Activated CD4-positive, alpha-beta memory T cell treated with anti-CD3 and anti-CD28 coated beads, Interleukin-2, amount 10 ng/mL, durations not matched to agents 7 days and 5 days (primary cell): ENCODE data around the gene GRM4. TPM values are rescaled to one million over a fixed set of nuclear protein-coding genes. Genes with fewer than 3 reads are reported as not detected.

Experiments
- CTCF ChIA-PET: fragments of 350-600 bp; sonication (Branson Sonifier 250); formaldehyde crosslinking; loops from one replicate; lab custom pipeline; 2021; ENCODE audit warnings: antibody characterized with exemption, inconsistent platforms; lab: Charles Lee
- POLR2A ChIA-PET: fragments of 350-600 bp; sonication (Branson Sonifier 250); formaldehyde crosslinking; loops from one replicate; lab custom pipeline; 2021; ENCODE audit warnings: antibody characterized with exemption; lab: Charles Lee
- DNase-seq: peaks from one replicate; pipeline ENCODE4 v3.0.0-alpha.2; 2020
- H3K27ac Mint-ChIP-seq: one replicate; pipeline ENCODE4 v1.8.0; 2021; ENCODE audit warnings: mild to moderate bottlenecking, mixed read lengths
- H3K27me3 Mint-ChIP-seq: one replicate; pipeline ENCODE4 v1.8.0; 2021; ENCODE audit warnings: mixed read lengths
- H3K36me3 Mint-ChIP-seq: one replicate; pipeline ENCODE4 v1.8.0; 2021; ENCODE audit warnings: low read depth, mixed read lengths
- H3K4me1 Mint-ChIP-seq: one replicate; pipeline ENCODE4 v1.8.0; 2021; ENCODE audit warnings: mixed read lengths
- H3K4me3 Mint-ChIP-seq: one replicate; pipeline ENCODE4 v1.8.0; 2021; ENCODE audit warnings: mild to moderate bottlenecking, mixed read lengths
- H3K9me3 Mint-ChIP-seq: one replicate; pipeline ENCODE4 v1.8.0; 2021; ENCODE audit warnings: mixed read lengths
- total RNA-seq, 2 experiments: library from RNA; stranded (reverse); gene quantifications; one replicate each; pipeline ENCODE4 v1.2.3, GENCODE V29; 2021

Gene GRM4
- total RNA-seq, 2 experiments from 2014 or later, result not detected

DNA sequence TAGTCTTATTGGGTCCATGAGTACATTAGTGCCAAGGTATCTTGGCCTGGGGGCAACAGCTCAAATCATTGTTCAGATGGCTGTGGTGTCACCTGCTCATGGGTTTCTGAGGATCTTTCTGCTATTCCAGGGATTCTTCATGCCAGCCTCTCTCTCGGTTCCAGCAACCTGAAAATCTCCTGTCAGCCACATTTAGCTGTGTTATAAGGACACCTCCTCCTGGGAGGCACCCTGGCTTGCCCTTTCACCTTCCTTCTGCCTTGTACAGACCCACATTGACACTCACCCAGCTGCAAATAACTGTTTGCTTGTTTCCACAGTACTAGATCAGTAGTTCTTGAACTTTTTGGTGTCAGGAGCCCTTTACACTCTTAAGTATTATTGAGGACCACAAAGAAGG, 159.9 kb downstream of the GRM4 start:
- Mint-ChIP-seq H3K4me3 (no peak overlapping the region), H3K9me3 (no peaks in the 10 kb centered on the region), H3K27me3 (peaks cover 1% of the 10 kb centered on the region), H3K4me1 (peaks cover 7% of the 10 kb centered on the region), H3K27ac (no peak overlapping the region), H3K36me3 (no peaks in the 10 kb centered on the region)
- DNase-seq, result no peak
- CTCF ChIA-PET, result no interaction called here
- POLR2A ChIA-PET, result no interaction called here

DNA sequence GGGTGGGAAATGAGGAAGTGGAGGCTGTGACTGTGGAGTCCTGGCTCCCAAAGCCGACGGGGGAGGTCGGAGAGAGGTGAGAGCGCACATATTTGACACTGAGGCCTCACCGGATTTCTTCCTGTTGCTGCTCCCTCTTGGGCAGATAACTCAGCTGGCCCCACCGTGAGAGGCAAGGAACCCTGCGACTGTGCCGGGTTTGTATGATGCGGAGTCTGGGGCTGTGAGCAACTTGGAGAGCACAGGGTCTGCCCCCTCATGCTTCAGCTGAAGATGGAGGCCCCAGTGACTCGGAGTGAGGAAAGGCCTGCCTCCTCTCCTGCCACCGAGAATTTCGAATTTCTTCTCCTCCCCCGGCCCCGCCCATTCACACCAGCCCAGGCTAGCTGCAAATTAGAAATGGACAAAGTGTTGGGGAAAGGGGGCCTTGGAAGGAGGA, 160.6 kb downstream of the GRM4 start:
- no peaks in the 10 kb centered on the region for H3K9me3 Mint-ChIP-seq
- H3K27ac Mint-ChIP-seq, result no peak overlapping the region
- no peaks in the 10 kb centered on the region for H3K36me3 Mint-ChIP-seq
- no peak for DNase-seq
- no peak overlapping the region for H3K4me3 Mint-ChIP-seq
- peaks cover 1% of the 10 kb centered on the region for H3K27me3 Mint-ChIP-seq
- peaks cover 7% of the 10 kb centered on the region for H3K4me1 Mint-ChIP-seq
- ChIA-PET POLR2A (no interaction called here), CTCF (no interaction called here)

DNA sequence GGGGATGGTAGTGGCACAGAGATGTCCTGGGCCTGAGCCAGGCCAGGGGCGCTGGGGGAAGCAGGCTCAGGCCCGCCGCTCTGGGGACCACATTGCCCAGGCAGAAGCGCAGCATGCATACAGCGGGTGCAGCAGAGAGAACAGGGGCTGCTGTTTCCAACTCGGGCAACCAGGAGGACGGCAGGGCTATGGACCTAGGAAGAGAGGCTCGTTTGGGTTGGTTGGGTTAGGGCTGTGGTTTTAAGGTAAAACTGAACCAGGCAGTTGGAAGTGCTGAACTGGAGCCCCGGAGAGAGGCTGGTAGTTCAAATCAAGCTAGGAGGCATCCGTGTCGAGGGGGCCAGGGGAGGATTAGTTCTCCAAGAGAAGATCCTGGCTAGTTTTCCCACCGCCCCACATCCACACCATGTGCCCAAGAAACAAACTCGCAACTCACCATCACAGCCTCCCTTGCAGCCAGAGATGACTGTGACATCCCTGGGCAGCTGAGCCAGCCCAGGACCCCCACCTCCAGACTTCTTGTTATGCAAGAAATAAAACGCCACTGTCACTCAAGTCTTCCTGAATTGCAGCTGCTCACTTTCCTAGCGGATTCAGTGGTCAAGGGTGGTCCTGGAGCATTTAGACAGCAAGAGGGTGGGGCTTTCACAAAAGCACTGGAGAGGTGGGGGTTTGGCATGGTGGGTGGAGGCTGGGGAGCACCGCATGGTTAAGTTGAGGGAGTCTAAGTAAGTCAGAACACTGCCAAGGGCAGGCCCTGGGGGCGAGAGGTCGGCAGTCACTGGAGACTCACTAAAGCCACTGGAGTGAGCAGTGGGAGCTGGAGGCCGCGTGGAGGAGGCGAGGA, 161.2 kb downstream of the GRM4 start:
- peaks cover 7% of the 10 kb centered on the region for H3K4me1 Mint-ChIP-seq
- H3K9me3 Mint-ChIP-seq, result no peaks in the 10 kb centered on the region
- POLR2A ChIA-PET, result no interaction called here
- DNase-seq, result no peak
- no peak overlapping the region for H3K27ac Mint-ChIP-seq
- no peak overlapping the region for H3K4me3 Mint-ChIP-seq
- no peaks in the 10 kb centered on the region for H3K36me3 Mint-ChIP-seq
- H3K27me3 Mint-ChIP-seq, result peaks cover 1% of the 10 kb centered on the region
- CTCF ChIA-PET, result no interaction called here

DNA sequence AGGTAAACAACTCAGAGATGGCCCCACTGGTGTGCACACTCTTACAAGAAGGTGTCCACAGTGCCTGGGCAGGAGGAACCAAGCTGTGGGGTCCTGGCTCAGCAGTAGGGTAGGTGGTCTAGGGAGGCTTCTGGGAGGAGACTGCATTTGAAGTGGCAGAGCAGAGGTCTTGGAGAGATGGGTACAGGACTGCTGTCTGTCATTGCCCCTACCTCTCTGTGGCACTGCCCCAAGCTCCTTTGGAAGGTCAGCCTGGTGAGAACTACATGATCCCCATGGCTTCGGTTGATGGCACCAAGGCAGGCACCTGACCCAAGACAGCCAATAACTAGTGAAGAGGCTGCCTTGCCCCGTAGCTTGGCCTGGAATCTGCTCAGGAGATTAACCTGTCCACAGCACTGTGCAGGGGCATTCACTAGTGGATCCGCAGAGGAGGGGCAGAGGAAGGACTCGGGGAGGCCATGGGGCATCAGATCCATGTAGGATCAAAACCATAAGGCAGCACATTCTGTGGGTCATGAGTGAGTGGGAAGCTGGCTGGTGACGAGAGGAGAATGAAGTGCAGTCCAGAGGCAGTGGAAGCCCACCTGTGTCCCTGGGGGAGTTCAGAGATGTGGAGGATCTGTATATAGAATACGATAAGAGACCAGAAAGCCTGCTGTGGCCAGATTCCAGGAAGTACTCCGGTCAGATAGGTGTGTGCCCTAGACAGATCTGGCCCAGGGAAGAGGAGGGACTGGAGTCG, 162.0 kb downstream of the GRM4 start:
- no peak overlapping the region for H3K4me3 Mint-ChIP-seq
- DNase-seq, result no peak
- CTCF ChIA-PET, result interaction anchor here (1.1 kb wide), 1 partner anchor 148 kb away, joined by 3 read pairs; no protein-coding TSS in a partner anchor
- H3K9me3 Mint-ChIP-seq, result no peaks in the 10 kb centered on the region
- no peak overlapping the region for H3K27ac Mint-ChIP-seq
- POLR2A ChIA-PET, result no interaction called here
- no peaks in the 10 kb centered on the region for H3K27me3 Mint-ChIP-seq
- peaks cover 7% of the 10 kb centered on the region for H3K4me1 Mint-ChIP-seq
- no peaks in the 10 kb centered on the region for H3K36me3 Mint-ChIP-seq

DNA sequence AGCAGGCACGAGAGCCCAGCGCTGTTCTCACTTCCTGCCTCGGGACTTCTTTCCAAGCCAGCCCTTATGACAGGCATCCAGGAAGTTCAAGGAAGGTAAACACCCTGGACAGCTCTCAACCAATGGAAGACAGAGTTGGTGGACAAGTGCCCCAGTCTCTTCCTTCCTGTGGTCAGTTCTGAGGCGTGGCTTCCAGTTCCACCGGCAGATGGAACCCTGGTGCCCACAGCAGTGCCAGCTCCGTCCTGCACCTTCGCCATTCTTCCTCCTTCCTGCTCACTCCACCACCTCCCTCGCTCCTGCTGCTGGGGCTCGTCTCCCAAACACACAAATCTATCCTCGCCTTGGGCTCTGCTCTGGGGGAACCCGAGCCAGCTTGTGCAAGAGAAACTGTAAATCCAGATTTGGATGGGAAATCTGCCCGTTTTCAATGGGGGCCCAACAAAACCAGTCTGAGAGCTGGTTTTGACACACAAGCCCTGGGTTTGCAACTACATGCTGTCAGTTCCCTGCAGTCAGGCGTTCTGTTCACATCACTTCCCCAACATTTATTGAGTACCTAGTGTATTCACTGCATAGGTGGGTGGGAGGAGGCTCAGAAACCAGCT, 162.7 kb downstream of the GRM4 start:
- Mint-ChIP-seq H3K27me3 (peaks cover under 1% of the 10 kb centered on the region), H3K9me3 (no peaks in the 10 kb centered on the region), H3K4me3 (no peak overlapping the region), H3K4me1 (peaks cover 7% of the 10 kb centered on the region), H3K36me3 (no peaks in the 10 kb centered on the region), H3K27ac (no peak overlapping the region)
- POLR2A ChIA-PET, result no interaction called here
- no peak for DNase-seq
- CTCF ChIA-PET, result interaction anchor here (1.1 kb wide), 1 partner anchor 147 kb away, joined by 3 read pairs; no protein-coding TSS in a partner anchor

DNA sequence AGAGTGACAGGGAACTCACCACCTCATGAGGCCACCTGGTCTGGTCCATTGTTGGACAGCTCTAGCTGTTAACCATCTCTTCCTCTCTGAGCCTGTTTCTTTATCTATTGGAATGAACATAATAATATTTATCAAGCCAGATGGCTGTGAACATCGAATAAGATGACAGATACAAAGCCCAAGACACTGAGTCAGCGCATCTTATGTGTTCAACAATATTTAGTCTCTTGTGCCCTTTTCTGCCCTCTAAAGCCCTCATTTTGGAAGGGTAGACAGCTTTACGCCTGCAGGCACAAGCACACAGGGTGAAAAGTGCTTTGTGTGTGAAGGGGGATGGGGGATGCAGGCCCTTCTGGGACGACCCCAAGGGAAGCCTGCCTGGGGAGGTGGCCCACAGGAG, 164.0 kb downstream of the GRM4 start:
- no peaks in the 10 kb centered on the region for H3K36me3 Mint-ChIP-seq
- no peak overlapping the region for H3K4me3 Mint-ChIP-seq
- DNase-seq, result no peak
- ChIA-PET CTCF (no interaction called here), POLR2A (no interaction called here)
- H3K27me3 Mint-ChIP-seq, result peaks cover 13% of the 10 kb centered on the region
- H3K9me3 Mint-ChIP-seq, result no peaks in the 10 kb centered on the region
- no peak overlapping the region for H3K27ac Mint-ChIP-seq
- peaks cover 7% of the 10 kb centered on the region for H3K4me1 Mint-ChIP-seq

DNA sequence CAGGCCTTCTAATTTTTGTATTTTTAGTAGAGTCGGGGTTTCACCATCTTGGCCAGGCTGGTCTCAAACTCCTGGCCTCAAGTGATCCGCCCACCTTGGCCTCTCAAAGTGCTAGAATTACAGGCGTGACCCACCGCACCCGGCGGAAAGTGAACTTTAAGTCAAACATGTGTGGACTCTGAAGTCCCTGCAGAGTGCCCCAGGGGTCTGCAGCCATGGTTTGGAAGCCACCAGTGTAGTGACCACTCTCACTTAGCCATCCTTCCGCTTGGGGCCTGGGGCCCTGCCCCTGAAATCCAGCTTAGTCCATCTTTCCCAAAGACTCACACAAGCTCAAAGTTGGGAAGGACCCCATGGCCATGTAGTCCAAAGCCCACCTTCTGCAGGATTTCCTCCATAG, 164.5 kb downstream of the GRM4 start:
- Mint-ChIP-seq H3K36me3 (no peaks in the 10 kb centered on the region), H3K4me3 (no peak overlapping the region), H3K9me3 (no peaks in the 10 kb centered on the region), H3K4me1 (peaks cover 7% of the 10 kb centered on the region), H3K27ac (no peak overlapping the region), H3K27me3 (peaks cover 17% of the 10 kb centered on the region)
- no peak for DNase-seq
- ChIA-PET POLR2A (no interaction called here), CTCF (no interaction called here)

DNA sequence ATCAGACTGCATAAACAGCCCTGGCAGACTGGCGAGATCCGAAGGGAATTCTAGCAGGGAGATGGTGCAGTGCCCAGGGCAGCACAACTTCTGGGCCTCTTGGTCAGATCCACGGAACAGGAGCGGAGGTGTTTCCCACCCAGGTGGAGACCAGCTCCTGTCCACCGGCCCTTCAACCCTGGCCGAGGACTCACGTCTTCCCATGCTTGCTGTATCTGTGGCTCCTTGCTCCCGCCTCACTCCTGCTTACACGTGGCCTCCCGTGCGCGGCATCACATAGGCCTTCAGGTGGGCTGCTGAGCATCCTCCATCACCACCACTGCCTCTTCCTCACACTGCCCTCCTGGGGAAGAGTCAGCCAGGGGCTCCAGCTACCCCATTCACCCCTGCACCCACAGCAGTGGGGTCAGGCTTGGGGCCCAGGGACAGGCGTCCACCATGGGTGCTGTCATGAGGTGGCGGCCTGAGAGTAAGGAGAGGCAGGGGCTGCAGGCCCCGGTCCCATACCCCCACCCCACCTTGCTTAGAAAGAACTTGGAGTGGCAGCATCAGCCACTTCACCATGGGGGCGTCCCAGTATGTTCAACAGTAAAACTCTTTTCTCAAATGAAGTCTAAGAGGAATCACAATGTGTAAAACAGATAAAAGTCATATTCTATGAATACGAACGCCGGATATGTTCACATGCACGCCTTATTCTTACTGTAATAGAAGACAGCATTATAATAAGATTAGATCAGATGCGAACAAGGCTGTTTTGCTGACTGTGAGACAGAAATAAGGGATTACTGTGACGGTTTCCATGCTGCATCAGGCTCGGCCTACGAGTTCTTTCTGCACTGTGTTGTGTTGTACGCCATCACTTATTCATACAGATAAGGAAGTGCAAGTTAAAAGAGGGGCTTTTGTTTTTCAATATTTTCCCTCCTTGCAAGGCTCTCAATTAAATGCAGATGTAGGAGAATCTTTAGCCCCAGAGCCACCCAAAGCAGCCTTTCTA, 165.4 kb downstream of the GRM4 start:
- CTCF ChIA-PET, result no interaction called here
- no peak overlapping the region for H3K4me3 Mint-ChIP-seq
- H3K9me3 Mint-ChIP-seq, result no peaks in the 10 kb centered on the region
- no peaks in the 10 kb centered on the region for H3K36me3 Mint-ChIP-seq
- H3K27ac Mint-ChIP-seq, result no peak overlapping the region
- POLR2A ChIA-PET, result no interaction called here
- H3K4me1 Mint-ChIP-seq, result peaks cover 7% of the 10 kb centered on the region
- peaks cover 20% of the 10 kb centered on the region for H3K27me3 Mint-ChIP-seq
- DNase-seq, result no peak

DNA sequence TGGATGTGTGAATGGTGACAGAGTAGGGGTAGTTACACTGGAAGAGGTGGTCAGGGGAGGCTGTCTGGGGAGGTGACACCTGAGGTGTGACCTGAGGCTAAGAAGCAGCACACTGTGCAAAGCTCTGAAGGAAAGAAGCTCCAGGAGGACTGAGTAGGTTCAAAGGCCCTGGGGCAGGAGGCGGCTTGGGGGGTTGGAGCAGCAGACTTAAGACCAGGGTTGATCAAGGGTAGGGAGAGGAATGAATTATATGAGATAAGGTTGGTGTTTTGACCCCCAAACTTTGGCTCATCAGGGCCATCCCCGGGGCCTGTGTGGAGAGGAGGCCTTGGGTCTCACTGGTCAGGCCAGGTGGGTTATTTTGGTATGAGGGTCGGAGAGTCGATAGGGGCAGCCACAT, 166.1 kb downstream of the GRM4 start:
- no peak overlapping the region for H3K27ac Mint-ChIP-seq
- no peak for DNase-seq
- H3K36me3 Mint-ChIP-seq, result no peaks in the 10 kb centered on the region
- no peaks in the 10 kb centered on the region for H3K9me3 Mint-ChIP-seq
- CTCF ChIA-PET, result interaction anchor here (1.1 kb wide), 1 partner anchor 209 kb away, joined by 3 read pairs; no protein-coding TSS in a partner anchor
- POLR2A ChIA-PET, result no interaction called here
- H3K4me3 Mint-ChIP-seq, result no peak overlapping the region
- H3K4me1 Mint-ChIP-seq, result peaks cover 7% of the 10 kb centered on the region
- H3K27me3 Mint-ChIP-seq, result peaks cover 21% of the 10 kb centered on the region

DNA sequence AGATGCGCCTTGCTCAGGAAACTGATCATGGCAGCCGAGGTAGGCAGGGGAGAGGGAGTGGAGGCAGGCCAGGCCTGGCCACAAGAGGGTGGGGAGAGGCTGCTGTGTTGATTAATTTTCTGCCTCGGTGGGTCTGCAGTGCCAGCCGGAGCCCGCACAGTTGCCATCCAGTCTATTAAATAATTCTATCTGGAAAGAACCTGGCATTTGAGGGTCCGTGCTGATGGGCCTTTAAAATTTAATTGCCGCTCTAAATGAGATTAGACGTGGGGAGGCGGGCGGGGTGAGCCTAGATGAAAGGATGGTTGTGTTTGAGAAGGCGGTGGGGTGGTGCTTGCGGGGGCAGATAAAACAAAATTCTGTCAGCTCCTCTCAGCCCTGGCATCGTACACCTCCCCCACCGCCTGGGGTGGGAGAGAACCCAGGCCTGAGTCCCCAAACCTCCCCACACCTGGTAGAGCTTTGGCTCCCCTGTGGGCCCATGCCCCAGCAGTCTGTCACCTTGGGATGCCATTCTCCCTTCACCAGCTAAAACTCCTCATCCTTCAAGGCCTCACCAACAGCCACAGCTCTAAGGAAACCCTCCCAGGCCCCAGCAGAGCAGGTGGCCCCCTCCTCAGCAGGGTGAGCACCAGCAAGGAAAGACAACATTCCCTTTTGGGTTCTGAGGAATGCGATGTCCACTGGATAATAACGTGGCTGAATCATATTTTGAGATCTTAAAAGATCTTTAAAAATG, 167.3 kb downstream of the GRM4 start:
- Mint-ChIP-seq H3K27me3 (peaks cover 32% of the 10 kb centered on the region), H3K4me1 (peaks cover 7% of the 10 kb centered on the region), H3K9me3 (no peaks in the 10 kb centered on the region), H3K4me3 (no peak overlapping the region), H3K27ac (no peak overlapping the region), H3K36me3 (no peaks in the 10 kb centered on the region)
- POLR2A ChIA-PET, result no interaction called here
- CTCF ChIA-PET, result interaction anchor here (1.1 kb wide), 1 partner anchor 207 kb away, joined by 3 read pairs; no protein-coding TSS in a partner anchor
- no peak for DNase-seq

DNA sequence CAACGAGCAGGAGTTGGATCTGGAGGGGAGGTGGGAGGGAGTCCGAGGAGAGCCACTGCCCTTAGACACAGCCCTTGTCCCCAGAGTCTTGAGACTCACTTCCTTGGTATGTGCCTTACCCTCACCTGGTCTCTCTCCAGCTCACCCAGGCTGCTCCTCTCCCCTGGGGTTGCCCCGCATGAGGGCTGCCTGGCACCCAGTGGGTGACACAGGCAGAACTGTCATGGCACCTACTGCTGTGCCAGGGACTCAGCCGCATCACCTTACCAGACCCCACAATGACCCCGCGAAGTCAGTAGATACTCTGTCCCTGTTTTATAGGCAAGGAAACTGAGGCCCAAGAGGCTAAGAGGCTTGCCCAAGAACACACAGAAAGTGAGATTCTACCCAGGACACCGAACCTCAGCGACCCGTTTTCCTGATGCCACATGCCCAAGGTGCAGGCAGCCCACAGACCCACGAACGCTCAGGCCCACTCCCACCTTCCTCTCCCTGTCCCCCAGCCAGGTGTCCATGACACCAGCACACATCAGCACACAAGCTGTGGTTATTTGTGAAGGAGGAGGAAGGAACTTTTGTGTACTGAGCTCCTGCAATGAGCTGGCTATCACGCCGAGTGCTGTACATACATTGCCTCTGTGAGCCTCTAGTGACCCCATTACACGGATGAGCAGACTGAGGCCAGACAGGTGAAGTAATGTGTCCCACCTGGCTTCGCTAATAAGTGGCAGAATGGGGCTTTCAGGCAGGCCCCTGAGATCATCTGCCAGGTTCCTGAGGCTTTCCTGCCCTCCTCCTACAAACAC, 168.1 kb downstream of the GRM4 start:
- H3K9me3 Mint-ChIP-seq, result no peaks in the 10 kb centered on the region
- ChIA-PET POLR2A (no interaction called here), CTCF (no interaction called here)
- H3K27me3 Mint-ChIP-seq, result peaks cover 32% of the 10 kb centered on the region
- no peak overlapping the region for H3K4me3 Mint-ChIP-seq
- no peaks in the 10 kb centered on the region for H3K36me3 Mint-ChIP-seq
- DNase-seq, result no peak
- peaks cover 3% of the 10 kb centered on the region for H3K4me1 Mint-ChIP-seq
- H3K27ac Mint-ChIP-seq, result no peak overlapping the region
